ENCODE data around the gene KDM4D.

- TF ChIP-seq, protein P1, sequence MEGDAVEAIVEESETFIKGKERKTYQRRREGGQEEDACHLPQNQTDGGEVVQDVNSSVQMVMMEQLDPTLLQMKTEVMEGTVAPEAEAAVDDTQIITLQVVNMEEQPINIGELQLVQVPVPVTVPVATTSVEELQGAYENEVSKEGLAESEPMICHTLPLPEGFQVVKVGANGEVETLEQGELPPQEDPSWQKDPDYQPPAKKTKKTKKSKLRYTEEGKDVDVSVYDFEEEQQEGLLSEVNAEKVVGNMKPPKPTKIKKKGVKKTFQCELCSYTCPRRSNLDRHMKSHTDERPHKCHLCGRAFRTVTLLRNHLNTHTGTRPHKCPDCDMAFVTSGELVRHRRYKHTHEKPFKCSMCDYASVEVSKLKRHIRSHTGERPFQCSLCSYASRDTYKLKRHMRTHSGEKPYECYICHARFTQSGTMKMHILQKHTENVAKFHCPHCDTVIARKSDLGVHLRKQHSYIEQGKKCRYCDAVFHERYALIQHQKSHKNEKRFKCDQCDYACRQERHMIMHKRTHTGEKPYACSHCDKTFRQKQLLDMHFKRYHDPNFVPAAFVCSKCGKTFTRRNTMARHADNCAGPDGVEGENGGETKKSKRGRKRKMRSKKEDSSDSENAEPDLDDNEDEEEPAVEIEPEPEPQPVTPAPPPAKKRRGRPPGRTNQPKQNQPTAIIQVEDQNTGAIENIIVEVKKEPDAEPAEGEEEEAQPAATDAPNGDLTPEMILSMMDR (IDR thresholded peaks at IDR 0.05), result no peak
- no peak for TF ChIP-seq POLR2A (IDR thresholded peaks at IDR 0.05)
These were observed 14.3 kb upstream of the KDM4D start for GRCh38 chr11:94959179-94959578.

All from thyroid gland (tissue), 4 donors.